IPS-18c (cell line): ENCODE results near the gene GCGR.

Experiments used
- H3K4me3 ChIP-seq: 2 replicates; pipeline ENCODE4 v1.7.0; 2013; ENCODE audit warnings: low read depth, mild to moderate bottlenecking, low read length, moderate library complexity; ENCODE audit not compliant: insufficient read depth
- H3K9me3 ChIP-seq: one replicate; pipeline ENCODE4 v1.6.1; 2013; ENCODE audit warnings: mild to moderate bottlenecking, low read length, moderate library complexity; ENCODE audit not compliant: control insufficient read depth, insufficient read depth

The GCGR gene

GRCh38 chr17:81810476-81810875 is 6.5 kb downstream of the GCGR start:
- H3K9me3 ChIP-seq, result no peaks in the 10 kb centered on the region
- H3K4me3 ChIP-seq, result no peak overlapping the region

GRCh38 chr17:81810892-81811704 is 7.1 kb downstream of the GCGR start:
- no peaks in the 10 kb centered on the region for H3K9me3 ChIP-seq
- no peak overlapping the region for H3K4me3 ChIP-seq

GRCh38 chr17:81811705-81812570 is 8.0 kb downstream of the GCGR start:
- Histone ChIP-seq H3K9me3 (no peaks in the 10 kb centered on the region), H3K4me3 (no peak overlapping the region)

GRCh38 chr17:81812571-81813370 is 8.8 kb downstream of the GCGR start:
- no peaks in the 10 kb centered on the region for H3K9me3 ChIP-seq
- no peak overlapping the region for H3K4me3 ChIP-seq

GRCh38 chr17:81813371-81813684 is 9.4 kb downstream of the GCGR start:
- Histone ChIP-seq H3K9me3 (no peaks in the 10 kb centered on the region), H3K4me3 (no peak overlapping the region)

- H3K9me3 ChIP-seq, result no peaks in the 10 kb centered on the region
These were observed 10.1 kb downstream of the GCGR start for GRCh38 chr17:81813861-81814683.

GRCh38 chr17:81814748-81815645 is 11.0 kb downstream of the GCGR start:
- H3K9me3 ChIP-seq, result no peaks in the 10 kb centered on the region
- H3K4me3 ChIP-seq, result no peak overlapping the region

More at GRCh38 chr17:81813861-81814683, 10.1 kb downstream of the GCGR start:
- no peak overlapping the region for H3K4me3 ChIP-seq

GRCh38 chr17:81815646-81815986 is 11.7 kb downstream of the GCGR start:
- Histone ChIP-seq H3K4me3 (no peak overlapping the region), H3K9me3 (no peaks in the 10 kb centered on the region)

GRCh38 chr17:81817758-81818147 is 13.8 kb downstream of the GCGR start:
- H3K9me3 ChIP-seq, result no peaks in the 10 kb centered on the region
- H3K4me3 ChIP-seq, result no peak overlapping the region

GRCh38 chr17:81819708-81820107 is 15.8 kb downstream of the GCGR start:
- H3K4me3 ChIP-seq, result no peak overlapping the region
- H3K9me3 ChIP-seq, result no peaks in the 10 kb centered on the region

- Histone ChIP-seq H3K4me3 (no peak overlapping the region), H3K9me3 (no peaks in the 10 kb centered on the region)
These were observed 17.2 kb downstream of the GCGR start for GRCh38 chr17:81821147-81821546.

- H3K9me3 ChIP-seq, result no peaks in the 10 kb centered on the region
- H3K4me3 ChIP-seq, result no peak overlapping the region
These were observed 17.8 kb downstream of the GCGR start for GRCh38 chr17:81821603-81822311.

GRCh38 chr17:81822312-81822637 is 18.3 kb downstream of the GCGR start:
- no peaks in the 10 kb centered on the region for H3K9me3 ChIP-seq
- H3K4me3 ChIP-seq, result no peak overlapping the region

- Histone ChIP-seq H3K9me3 (no peaks in the 10 kb centered on the region), H3K4me3 (no peak overlapping the region)
These were observed 19.3 kb downstream of the GCGR start for GRCh38 chr17:81822996-81823819.
